ENCODE results near the gene GLP2R.

DNA sequence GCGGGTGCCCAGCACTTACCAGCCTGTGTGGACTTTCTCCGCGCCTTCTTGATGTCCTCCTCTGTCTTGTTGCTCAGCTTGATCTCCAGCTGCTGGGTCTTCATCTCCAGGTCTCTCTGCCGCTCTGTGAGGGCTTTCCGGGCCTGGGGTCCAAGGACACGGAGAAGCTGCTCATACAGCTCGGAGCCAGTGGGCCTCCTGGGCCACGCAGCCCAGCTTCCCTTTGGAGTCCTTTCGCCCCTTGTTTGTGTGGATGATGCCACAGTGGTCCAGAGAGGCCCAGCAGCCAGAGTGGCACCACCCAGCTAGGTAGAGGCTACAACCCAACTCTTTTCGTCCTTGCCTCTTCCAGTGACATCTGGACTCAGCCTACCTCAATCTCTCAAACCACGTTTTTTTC, 99.7 kb downstream of the GLP2R start:
- TF ChIP-seq ZNF331 (CRISPR knock-in tag; IDR thresholded peaks at IDR 0.05; ENCODE audit: low read depth) (no peak), EZH2 (IDR thresholded peaks at IDR 0.05; ENCODE audit: low read depth, unreplicated experiment) (no peak), EZH2phosphoT487 (IDR thresholded peaks at IDR 0.05; ENCODE audit: unreplicated experiment) (no peak), POLR2AphosphoS5 (IDR thresholded peaks at IDR 0.05; ENCODE audit: low read depth) (no peak), JUNB (IDR thresholded peaks at IDR 0.05; ENCODE audit: unreplicated experiment) (no peak), NANOG (IDR thresholded peaks at IDR 0.05; ENCODE audit: borderline replicate concordance) (no peak)
- TF ChIP-seq, protein P1, sequence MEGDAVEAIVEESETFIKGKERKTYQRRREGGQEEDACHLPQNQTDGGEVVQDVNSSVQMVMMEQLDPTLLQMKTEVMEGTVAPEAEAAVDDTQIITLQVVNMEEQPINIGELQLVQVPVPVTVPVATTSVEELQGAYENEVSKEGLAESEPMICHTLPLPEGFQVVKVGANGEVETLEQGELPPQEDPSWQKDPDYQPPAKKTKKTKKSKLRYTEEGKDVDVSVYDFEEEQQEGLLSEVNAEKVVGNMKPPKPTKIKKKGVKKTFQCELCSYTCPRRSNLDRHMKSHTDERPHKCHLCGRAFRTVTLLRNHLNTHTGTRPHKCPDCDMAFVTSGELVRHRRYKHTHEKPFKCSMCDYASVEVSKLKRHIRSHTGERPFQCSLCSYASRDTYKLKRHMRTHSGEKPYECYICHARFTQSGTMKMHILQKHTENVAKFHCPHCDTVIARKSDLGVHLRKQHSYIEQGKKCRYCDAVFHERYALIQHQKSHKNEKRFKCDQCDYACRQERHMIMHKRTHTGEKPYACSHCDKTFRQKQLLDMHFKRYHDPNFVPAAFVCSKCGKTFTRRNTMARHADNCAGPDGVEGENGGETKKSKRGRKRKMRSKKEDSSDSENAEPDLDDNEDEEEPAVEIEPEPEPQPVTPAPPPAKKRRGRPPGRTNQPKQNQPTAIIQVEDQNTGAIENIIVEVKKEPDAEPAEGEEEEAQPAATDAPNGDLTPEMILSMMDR (conservative IDR thresholded peaks at IDR 0.05; ENCODE audit: low read depth in 2 of 2): no peak
- TF ChIP-seq, protein P2, sequence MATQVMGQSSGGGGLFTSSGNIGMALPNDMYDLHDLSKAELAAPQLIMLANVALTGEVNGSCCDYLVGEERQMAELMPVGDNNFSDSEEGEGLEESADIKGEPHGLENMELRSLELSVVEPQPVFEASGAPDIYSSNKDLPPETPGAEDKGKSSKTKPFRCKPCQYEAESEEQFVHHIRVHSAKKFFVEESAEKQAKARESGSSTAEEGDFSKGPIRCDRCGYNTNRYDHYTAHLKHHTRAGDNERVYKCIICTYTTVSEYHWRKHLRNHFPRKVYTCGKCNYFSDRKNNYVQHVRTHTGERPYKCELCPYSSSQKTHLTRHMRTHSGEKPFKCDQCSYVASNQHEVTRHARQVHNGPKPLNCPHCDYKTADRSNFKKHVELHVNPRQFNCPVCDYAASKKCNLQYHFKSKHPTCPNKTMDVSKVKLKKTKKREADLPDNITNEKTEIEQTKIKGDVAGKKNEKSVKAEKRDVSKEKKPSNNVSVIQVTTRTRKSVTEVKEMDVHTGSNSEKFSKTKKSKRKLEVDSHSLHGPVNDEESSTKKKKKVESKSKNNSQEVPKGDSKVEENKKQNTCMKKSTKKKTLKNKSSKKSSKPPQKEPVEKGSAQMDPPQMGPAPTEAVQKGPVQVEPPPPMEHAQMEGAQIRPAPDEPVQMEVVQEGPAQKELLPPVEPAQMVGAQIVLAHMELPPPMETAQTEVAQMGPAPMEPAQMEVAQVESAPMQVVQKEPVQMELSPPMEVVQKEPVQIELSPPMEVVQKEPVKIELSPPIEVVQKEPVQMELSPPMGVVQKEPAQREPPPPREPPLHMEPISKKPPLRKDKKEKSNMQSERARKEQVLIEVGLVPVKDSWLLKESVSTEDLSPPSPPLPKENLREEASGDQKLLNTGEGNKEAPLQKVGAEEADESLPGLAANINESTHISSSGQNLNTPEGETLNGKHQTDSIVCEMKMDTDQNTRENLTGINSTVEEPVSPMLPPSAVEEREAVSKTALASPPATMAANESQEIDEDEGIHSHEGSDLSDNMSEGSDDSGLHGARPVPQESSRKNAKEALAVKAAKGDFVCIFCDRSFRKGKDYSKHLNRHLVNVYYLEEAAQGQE (IDR thresholded peaks at IDR 0.05; ENCODE audit: unreplicated experiment): no peak
